ENCODE results near the gene BRINP1. TPM values are rescaled to one million over a fixed set of nuclear protein-coding genes. Genes with fewer than 3 reads are reported as not detected.
"Not testable (repeated sequence)": the region's sequence is repeated elsewhere in the genome, so short reads cannot be mapped to it uniquely, and the experiment has no call there.

The BRINP1 gene
- total RNA-seq, 1 donor from 2014 or later: under 0.01 TPM

- no peak for DNase-seq (ENCODE audit: low read depth in 2 of 2)
These were observed 155.8 kb downstream of the BRINP1 start for GRCh38 chr9:119213471-119213870.

- DNase-seq (ENCODE audit: low read depth in 2 of 2): no peak
These were observed 171.2 kb downstream of the BRINP1 start for GRCh38 chr9:119197893-119198607.

GRCh38 chr9:119195521-119195920 lies 173.7 kb downstream of the BRINP1 start:
- DNase-seq (ENCODE audit: low read depth in 2 of 2): no peak

- DNase-seq (ENCODE audit: low read depth in 2 of 2): no peak
These were observed 183.9 kb downstream of the BRINP1 start for GRCh38 chr9:119185298-119185697.

GRCh38 chr9:119184265-119184936 lies 184.8 kb downstream of the BRINP1 start:
- DNase-seq (ENCODE audit: low read depth in 2 of 2): no peak

- no peak for DNase-seq (ENCODE audit: low read depth in 2 of 2)
These were observed 187.7 kb downstream of the BRINP1 start for GRCh38 chr9:119181561-119181960.

- no peak for DNase-seq (ENCODE audit: low read depth in 2 of 2)
These were observed 188.3 kb downstream of the BRINP1 start for GRCh38 chr9:119180897-119181296.

- DNase-seq (ENCODE audit: low read depth in 2 of 2): no peak
These were observed 189.5 kb downstream of the BRINP1 start for GRCh38 chr9:119179701-119180100.

GRCh38 chr9:119177196-119177595 lies 192.0 kb downstream of the BRINP1 start:
- DNase-seq (ENCODE audit: low read depth in 2 of 2): no peak

GRCh38 chr9:119175581-119175980 lies 193.7 kb downstream of the BRINP1 start:
- no peak for DNase-seq (ENCODE audit: low read depth in 2 of 2)

GRCh38 chr9:119169222-119169621 lies 200.0 kb downstream of the BRINP1 start:
- DNase-seq (ENCODE audit: low read depth in 2 of 2): not testable (repeated sequence)

GRCh38 chr9:119167876-119168275 lies 201.4 kb downstream of the BRINP1 start:
- no peak for DNase-seq (ENCODE audit: low read depth in 2 of 2)

- DNase-seq (ENCODE audit: low read depth in 2 of 2): no peak
These were observed 202.0 kb downstream of the BRINP1 start for GRCh38 chr9:119167267-119167666.

- DNase-seq (ENCODE audit: low read depth in 2 of 2): no peak
These were observed 203.1 kb downstream of the BRINP1 start for GRCh38 chr9:119166096-119166495.

- no peak for DNase-seq (ENCODE audit: low read depth in 2 of 2)
These were observed 204.1 kb downstream of the BRINP1 start for GRCh38 chr9:119165131-119165530.

- DNase-seq (ENCODE audit: low read depth in 2 of 2): no peak
These were observed 204.5 kb downstream of the BRINP1 start for GRCh38 chr9:119164716-119165115.

GRCh38 chr9:119160551-119160950 lies 208.7 kb downstream of the BRINP1 start:
- DNase-seq (ENCODE audit: low read depth in 2 of 2): no peak

- DNase-seq (ENCODE audit: low read depth in 2 of 2): no peak
These were observed 209.8 kb downstream of the BRINP1 start for GRCh38 chr9:119159386-119159785.

- no peak for DNase-seq (ENCODE audit: low read depth in 2 of 2)
These were observed 212.0 kb downstream of the BRINP1 start for GRCh38 chr9:119157196-119157595.

GRCh38 chr9:119156354-119156753 lies 212.9 kb downstream of the BRINP1 start:
- no peak for DNase-seq (ENCODE audit: low read depth in 2 of 2)

- no peak for DNase-seq (ENCODE audit: low read depth in 2 of 2)
These were observed 214.7 kb downstream of the BRINP1 start for GRCh38 chr9:119154527-119154926.

- no peak for DNase-seq (ENCODE audit: low read depth in 2 of 2)
These were observed 215.8 kb downstream of the BRINP1 start for GRCh38 chr9:119153402-119153801.

- no peak for DNase-seq (ENCODE audit: low read depth in 2 of 2)
These were observed 220.4 kb downstream of the BRINP1 start for GRCh38 chr9:119148855-119149254.

Data from lung microvascular endothelial cell (primary cell).